ENCODE results near the gene SORCS1.
"Not testable (repeated sequence)": the region's sequence is repeated elsewhere in the genome, so short reads cannot be mapped to it uniquely, and the experiment has no call there.

The SORCS1 gene

GRCh38 chr10:107051769-107052168, 112.7 kb downstream of the SORCS1 start:
- no peak for DNase-seq (ENCODE audit: low spot score)

DNA sequence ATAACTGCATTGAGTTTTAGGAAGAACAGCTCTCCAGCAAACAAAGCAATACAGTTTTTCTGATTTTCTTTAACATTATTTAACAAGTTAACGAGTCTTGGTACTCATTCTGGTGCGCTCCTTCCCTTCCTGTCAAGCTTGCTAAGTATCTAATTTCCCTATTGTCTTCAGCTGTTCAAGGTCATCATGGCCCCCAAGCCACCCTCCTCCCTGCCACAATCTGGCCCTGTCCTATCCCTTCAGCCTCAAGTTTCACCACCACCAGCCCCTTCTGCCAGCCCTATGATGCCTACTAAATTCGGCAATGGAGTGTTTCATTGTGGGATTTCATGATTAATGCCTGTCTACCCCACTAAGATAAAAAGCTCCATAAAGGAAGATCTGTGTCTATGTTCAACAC, 121.0 kb downstream of the SORCS1 start:
- DNase-seq (ENCODE audit: low spot score): no peak

DNA sequence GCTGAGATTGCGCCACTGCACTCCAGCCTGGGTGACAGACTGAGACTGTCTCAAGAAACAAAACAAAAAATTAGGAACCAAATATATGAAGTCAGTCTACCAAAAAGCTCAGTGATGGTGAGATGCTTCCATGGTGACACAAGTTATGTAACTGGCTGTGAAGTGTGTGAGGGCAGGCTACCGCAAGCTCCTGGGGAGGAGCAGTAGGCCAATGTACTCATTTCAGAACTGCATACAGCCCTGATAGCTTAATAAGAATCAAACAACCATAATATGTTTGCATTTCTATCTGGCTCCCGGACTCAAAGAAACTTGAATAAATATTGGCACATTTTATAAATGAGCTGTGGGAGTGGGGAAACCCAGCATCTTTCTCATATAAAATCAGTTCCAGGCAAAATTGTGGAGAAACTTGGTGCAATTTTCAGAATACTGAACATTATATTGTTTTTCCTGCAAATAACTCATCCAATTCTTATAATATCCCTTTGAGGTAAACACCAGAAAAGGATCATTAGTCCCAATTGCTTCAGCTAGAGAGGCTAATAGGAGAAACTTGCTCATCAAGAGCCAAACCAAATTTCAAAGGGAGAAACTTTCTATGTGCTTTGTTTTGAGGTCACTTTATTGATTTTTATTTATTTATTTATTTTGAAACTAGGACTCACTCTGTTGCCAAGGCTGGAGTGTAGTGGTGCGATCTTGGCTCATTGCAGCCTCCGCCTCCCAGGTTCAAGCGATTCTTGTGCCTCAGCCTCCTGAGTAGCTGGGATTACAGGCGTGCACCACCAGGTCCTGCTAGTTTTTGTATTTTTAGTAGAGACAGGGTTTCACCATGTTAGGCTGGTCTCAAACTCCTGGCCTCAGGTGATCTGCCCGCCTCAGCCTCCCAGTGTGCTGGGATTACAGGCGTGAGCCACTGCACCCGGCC, 127.0 kb downstream of the SORCS1 start:
- no peak for DNase-seq (ENCODE audit: low spot score)

DNA sequence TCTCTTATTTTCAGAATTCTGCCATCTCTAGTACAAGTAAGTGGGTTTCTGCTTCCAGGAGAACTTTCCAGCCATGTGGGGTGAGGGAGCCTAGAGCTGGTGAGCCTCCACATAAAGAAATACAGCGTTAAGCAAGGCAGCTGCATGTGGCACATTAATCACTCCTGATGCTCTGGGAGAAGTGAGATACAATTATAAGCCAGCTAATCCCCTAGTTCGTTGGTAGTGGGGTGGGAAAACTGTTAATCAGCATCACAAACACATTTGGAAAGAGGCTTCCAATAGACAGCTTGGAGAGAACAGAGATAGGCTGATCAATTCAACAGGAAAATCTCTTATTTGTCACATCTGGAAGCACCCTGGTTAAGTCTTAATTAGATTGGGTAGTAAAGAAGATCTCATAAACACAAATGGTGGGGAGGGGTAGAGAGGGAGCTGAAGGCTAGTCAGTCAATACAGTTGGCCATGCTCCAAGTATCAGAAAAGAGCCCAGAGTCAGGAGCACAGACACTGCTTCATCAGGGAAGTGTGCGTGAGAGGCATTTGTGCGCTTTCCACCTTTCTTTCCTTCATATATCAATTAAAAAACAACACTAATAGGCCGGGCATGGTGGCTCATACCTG, 130.6 kb downstream of the SORCS1 start:
- DNase-seq (ENCODE audit: low spot score): no peak

DNA sequence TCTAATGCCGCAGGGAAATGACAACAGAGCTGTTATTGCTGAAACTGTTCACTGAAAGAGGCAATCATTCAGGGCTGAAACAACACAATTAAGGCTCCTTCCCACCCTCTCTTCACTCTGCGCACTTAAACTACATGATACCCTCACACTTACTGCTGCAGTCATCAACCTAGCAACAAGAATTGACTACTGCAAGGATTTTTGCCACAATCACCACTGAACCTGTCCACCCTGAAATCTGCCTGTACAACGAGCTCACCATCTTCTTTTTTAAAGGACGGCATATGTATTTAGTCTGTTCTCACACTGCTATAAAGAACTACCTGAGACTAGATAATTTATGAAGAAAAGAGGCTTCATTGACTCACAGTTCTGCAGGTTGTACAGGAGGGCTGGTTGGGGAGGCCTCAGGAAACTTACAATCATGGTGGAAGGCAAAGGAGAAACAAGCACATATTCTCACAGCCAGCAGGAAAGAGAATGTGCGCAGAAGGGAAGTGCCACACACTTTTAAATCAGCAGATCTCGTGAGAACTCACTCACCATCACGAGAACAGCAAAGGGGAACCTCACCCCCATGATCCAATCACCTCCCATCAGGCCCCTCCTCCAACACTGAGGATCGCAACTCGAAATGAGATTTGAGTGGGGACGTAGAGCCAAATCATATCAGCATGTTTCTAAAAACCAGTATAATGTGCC, 131.7 kb downstream of the SORCS1 start:
- no peak for DNase-seq (ENCODE audit: low spot score)

GRCh38 chr10:107031931-107032699, 132.4 kb downstream of the SORCS1 start:
- no peak for DNase-seq (ENCODE audit: low spot score)

GRCh38 chr10:107028236-107028635, 136.3 kb downstream of the SORCS1 start:
- DNase-seq (ENCODE audit: low spot score): no peak

DNA sequence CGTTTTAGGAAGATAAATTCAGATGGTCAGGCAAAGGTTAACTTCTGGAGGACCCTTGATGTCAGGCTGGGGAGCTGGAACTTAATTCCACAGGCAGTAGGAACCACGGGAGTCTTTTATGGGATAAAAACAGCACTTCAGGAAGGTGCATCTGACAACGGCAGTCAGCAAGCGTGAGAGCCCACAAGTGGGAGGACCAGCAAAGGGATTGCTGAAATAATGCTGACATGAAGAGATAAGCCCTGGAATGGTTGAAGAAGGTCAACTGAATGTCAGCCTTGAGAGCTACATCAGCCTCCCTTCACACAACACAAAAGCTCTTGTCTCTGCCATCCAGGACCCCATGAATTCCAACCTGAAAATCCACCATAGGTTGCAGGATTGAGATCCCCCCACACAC, 138.8 kb downstream of the SORCS1 start:
- no peak for DNase-seq (ENCODE audit: low spot score)

- not testable (repeated sequence) for DNase-seq (ENCODE audit: low spot score)
Measured at GRCh38 chr10:107024033-107024432, 140.5 kb downstream of the SORCS1 start.

DNA sequence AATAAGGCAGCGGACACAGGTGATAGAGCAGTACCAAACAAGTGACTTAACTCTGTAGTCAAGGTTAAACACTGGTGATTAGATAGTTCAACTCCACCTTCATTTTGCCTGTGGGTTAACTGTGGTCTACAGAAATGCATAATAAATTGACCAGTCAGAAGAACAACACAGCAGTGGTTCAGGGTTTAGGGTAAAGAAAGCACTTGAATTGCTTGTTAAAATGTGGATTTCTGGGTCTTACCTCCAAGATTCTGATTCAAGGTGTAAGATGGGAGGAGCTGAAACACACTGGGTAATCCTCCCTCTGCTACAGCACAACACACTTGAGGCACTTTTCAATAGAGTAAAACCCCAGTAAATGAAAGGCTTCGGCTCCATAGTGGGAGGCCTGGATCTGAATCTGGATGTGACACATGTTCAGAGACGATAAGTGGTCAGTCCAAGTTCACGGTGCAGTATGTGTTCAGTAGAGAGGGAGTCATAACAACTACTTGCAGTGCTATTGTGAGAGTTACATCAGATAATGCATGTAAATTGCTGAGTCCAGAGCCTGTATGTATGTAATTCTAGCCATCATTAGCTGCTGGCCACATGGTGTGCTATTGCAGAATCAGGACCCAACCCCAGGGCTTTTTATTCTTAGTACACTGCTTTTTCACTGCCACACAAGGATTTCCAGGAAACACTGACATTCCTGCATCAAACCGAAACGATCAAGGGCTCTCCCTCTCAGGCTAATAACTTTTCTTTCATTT, 141.7 kb downstream of the SORCS1 start:
- DNase-seq (ENCODE audit: low spot score): no peak

DNA sequence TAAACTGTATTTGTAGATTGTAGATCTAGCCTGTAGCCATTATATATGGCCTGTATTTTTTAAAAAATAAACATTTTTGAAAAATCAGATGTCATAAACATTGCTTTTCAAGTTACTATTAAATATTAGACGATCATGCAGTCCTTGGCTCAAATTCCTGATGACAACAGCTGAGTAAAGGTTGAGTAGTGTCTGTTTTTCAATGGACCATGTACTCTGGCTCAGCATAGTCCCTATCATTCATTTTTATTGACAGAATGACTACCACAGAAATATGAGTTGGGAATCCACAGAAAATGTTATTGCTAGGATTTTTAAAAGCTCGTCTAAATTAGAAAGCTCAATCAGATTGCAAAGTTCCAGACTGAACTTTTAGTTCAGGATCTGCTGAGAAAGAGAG, 145.4 kb downstream of the SORCS1 start:
- DNase-seq (ENCODE audit: low spot score): no peak

GRCh38 chr10:107013258-107014006, 151.1 kb downstream of the SORCS1 start:
- DNase-seq (ENCODE audit: low spot score): no peak

- no peak for DNase-seq (ENCODE audit: low spot score)
Measured at GRCh38 chr10:107011992-107012391, 152.5 kb downstream of the SORCS1 start.

DNA sequence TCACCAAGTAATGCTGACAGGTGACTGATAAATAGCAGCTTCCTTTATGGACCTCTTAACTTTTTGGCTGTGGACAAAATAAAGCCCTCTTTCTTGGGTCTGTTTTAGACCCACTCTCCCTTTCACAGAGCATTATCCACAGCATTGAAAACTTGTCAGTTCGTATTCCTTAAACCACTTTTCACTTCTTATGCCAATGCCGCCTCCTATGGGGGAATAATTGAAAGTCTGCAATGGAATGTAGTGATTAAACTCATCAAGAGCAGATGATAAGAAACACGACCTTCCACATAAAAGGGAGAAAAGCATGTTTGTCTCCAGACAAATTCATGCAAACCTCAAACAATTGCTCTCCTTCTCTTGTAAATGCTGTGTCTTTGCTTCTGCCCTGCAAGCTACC, 153.4 kb downstream of the SORCS1 start:
- no peak for DNase-seq (ENCODE audit: low spot score)

- DNase-seq (ENCODE audit: low spot score): no peak
Measured at GRCh38 chr10:107010531-107010930, 154.0 kb downstream of the SORCS1 start.

- no peak for DNase-seq (ENCODE audit: low spot score)
Measured at GRCh38 chr10:107004362-107004761, 160.1 kb downstream of the SORCS1 start.

DNA sequence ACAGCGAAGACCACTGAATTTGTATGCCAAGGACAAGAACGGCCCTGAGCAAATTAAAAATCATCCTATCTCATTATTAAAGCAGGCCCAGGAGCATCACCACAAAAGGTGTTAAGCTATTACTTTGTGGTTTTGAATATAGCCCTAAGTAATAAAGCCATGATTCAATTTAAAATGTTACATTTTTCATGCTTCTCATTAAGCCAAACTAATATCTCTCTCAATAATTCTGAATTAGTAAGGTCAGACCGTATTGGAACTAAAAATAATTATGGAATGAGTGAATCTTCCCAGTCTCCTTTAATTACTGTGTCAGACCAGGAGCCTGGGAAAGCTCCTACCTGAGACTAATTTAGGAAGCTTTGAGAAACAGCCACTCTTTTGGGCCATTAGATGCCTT, 162.4 kb downstream of the SORCS1 start:
- DNase-seq (ENCODE audit: low spot score): no peak

GRCh38 chr10:106999118-106999707, 165.3 kb downstream of the SORCS1 start:
- DNase-seq (ENCODE audit: low spot score): no peak

GRCh38 chr10:106997721-106998120, 166.8 kb downstream of the SORCS1 start:
- DNase-seq (ENCODE audit: low spot score): no peak

DNA sequence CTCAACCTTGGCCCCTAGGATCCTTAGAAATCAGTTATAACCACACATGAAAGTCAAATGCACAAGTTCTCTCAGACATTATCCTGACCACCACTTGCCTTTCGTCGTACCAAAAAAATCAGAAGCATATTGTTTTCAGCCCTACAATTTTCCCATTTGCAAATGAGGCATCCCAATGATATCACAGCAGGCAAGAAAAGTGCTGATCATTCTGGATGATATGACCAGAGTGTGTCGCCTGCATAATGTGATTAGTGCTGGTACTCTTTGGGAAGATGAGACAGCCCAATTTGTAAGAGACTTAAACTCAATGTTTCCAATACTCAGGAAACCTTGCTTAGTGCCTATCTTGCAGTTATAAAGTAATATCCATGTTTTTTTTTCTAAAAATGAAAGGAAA, 168.0 kb downstream of the SORCS1 start:
- no peak for DNase-seq (ENCODE audit: low spot score)
